K562 (cell line): ENCODE measurements around the gene ETV2. TPM values are rescaled to one million over a fixed set of nuclear protein-coding genes. Genes with fewer than 3 reads are reported as not detected.

Source experiments
- CAMTA2 ChIP-seq: fragments of 250-450 bp; sonication (Bioruptor Pico); conservative IDR thresholded peaks from 2 replicates; pipeline ENCODE4 v1.5.1; 2022
- EGR1 ChIP-seq: fragments of 450-650 bp; conservative IDR thresholded peaks from 2 replicates; pipeline ENCODE4 v1.6.1; 2017; ENCODE audit warnings: mild to moderate bottlenecking
- MYBL2 ChIP-seq, 2 experiments: fragments of 450-650 bp in 1 of 2; sonication (generic) in 1 of 2; formaldehyde crosslinking in 1 of 2; IDR thresholded peaks; 2 replicates each; pipeline versions ENCODE4 v1.6.1 to v1.8.1; 2017 to 2022; ENCODE audit warnings: borderline replicate concordance in 1 of 2, inconsistent platforms in 1 of 2, low read depth in 1 of 2, mild to moderate bottlenecking in 1 of 2, missing genetic modification reagents in 1 of 2, moderate library complexity in 1 of 2
- SRSF9 ChIP-seq: fragments of 200-400 bp; formaldehyde crosslinking; IDR thresholded peaks from 2 replicates; pipeline ENCODE4 v1.6.1; 2017; ENCODE audit warnings: low read depth, low read length, borderline replicate concordance
- ZNF324 ChIP-seq: fragments of 250-450 bp; sonication (Bioruptor Pico); IDR thresholded peaks from 2 replicates; pipeline ENCODE4 v1.4.0; 2020; ENCODE audit warnings: mild to moderate bottlenecking
- ZNF707 ChIP-seq: fragments of 250-450 bp; sonication (Bioruptor Pico); conservative IDR thresholded peaks from 2 replicates; pipeline ENCODE4 v1.8.0; 2022; ENCODE audit warnings: inconsistent platforms, mild to moderate bottlenecking, moderate library complexity
- polyA plus RNA-seq, 8 experiments: library from polyadenylated mRNA; depleted of rRNA in 4 of 8; stranded (reverse) in 5 of 8; unstranded in 3 of 8; fragments of >200 nt; fragmentation: Nextera tagmentation in 2 of 8; fragmentation: Illumina TruSeq in 1 of 8; extraction: Ambion mirVana in 2 of 8; extraction: Trizol in 1 of 8; gene quantifications; 2 replicates each; pipeline versions ENCODE4 v1.2.1 to v1.2.3, GENCODE V29; 2011 to 2014; ENCODE audit warnings: inconsistent platforms in 1 of 8, missing spikeins in 1 of 8
- total RNA-seq, 7 experiments: library from RNA; depleted of rRNA in 6 of 7; stranded (reverse); fragments of >200 nt in 6 of 7; fragmentation: Illumina TruSeq in 2 of 7; extraction: Trizol in 2 of 7; gene quantifications; 2 replicates each; pipeline versions ENCODE4 v1.2.1 to v1.2.3, GENCODE V29; 2011 to 2021; ENCODE audit warnings: low replicate concordance in 1 of 7
- TF ChIP-seq, protein P1 (sequence below): fragments of 200-800 bp; sonication (Bioruptor generic); IDR thresholded peaks from 2 replicates; pipeline ENCODE4 v1.6.1; 2016; ENCODE audit warnings: missing genetic modification characterization, missing compliant biosample characterization
- TF ChIP-seq, protein P2 (sequence below): fragments of 450-650 bp; IDR thresholded peaks from 2 replicates; pipeline ENCODE4 v1.6.1; 2016
- TF ChIP-seq, protein P3 (sequence below): fragments of 250-450 bp; sonication (Bioruptor Pico); IDR thresholded peaks from 2 replicates; pipeline ENCODE4 v1.5.0; 2021; ENCODE audit warnings: mild to moderate bottlenecking, borderline replicate concordance
- TF ChIP-seq, protein P4 (sequence below): fragments of 250-450 bp; sonication (Bioruptor Pico); IDR thresholded peaks from 2 replicates; pipeline ENCODE4 v1.4.0; 2020; ENCODE audit warnings: mild to moderate bottlenecking
- TF ChIP-seq, protein P5 (sequence below): fragments of 250-450 bp; sonication (Bioruptor Pico); IDR thresholded peaks from 2 replicates; pipeline ENCODE4 v1.5.0; 2021

The ETV2 gene
- total and polyA plus RNA-seq, 9 of the 15 experiments (the other 6 are each of a cell fraction or from before 2014, with no cell fraction given): 0.11 to 3.7 (median 0.55) TPM

DNA sequence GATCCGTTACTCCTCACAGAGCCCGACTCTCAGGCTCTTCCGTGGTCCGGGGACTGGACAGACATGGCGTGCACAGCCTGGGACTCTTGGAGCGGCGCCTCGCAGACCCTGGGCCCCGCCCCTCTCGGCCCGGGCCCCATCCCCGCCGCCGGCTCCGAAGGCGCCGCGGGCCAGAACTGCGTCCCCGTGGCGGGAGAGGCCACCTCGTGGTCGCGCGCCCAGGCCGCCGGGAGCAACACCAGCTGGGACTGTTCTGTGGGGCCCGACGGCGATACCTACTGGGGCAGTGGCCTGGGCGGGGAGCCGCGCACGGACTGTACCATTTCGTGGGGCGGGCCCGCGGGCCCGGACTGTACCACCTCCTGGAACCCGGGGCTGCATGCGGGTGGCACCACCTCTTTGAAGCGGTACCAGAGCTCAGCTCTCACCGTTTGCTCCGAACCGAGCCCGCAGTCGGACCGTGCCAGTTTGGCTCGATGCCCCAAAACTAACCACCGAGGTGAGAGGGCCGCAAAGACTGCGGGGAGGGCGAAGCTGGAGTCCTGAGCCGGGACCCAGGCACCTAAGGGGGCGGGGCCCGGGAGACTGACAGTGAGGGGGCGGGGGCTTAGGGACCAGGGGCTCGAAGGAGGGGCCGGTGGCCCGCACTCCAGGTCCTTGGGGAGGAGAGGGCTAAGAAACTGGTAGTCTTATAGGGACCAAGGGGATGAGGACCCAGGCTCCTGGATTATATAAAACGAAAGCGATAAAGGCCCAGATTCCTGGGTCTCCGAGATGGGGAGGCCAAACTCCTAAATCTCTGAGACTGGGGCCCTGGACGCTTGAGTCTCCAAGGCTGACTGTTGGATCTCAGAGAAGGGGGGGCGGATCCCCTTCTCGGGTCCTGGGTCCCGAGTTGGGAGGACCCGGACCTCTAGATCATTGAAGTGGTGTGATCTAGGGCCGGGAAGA is 2.0 kb downstream of the ETV2 start (continued):
- TF ChIP-seq, protein P1, sequence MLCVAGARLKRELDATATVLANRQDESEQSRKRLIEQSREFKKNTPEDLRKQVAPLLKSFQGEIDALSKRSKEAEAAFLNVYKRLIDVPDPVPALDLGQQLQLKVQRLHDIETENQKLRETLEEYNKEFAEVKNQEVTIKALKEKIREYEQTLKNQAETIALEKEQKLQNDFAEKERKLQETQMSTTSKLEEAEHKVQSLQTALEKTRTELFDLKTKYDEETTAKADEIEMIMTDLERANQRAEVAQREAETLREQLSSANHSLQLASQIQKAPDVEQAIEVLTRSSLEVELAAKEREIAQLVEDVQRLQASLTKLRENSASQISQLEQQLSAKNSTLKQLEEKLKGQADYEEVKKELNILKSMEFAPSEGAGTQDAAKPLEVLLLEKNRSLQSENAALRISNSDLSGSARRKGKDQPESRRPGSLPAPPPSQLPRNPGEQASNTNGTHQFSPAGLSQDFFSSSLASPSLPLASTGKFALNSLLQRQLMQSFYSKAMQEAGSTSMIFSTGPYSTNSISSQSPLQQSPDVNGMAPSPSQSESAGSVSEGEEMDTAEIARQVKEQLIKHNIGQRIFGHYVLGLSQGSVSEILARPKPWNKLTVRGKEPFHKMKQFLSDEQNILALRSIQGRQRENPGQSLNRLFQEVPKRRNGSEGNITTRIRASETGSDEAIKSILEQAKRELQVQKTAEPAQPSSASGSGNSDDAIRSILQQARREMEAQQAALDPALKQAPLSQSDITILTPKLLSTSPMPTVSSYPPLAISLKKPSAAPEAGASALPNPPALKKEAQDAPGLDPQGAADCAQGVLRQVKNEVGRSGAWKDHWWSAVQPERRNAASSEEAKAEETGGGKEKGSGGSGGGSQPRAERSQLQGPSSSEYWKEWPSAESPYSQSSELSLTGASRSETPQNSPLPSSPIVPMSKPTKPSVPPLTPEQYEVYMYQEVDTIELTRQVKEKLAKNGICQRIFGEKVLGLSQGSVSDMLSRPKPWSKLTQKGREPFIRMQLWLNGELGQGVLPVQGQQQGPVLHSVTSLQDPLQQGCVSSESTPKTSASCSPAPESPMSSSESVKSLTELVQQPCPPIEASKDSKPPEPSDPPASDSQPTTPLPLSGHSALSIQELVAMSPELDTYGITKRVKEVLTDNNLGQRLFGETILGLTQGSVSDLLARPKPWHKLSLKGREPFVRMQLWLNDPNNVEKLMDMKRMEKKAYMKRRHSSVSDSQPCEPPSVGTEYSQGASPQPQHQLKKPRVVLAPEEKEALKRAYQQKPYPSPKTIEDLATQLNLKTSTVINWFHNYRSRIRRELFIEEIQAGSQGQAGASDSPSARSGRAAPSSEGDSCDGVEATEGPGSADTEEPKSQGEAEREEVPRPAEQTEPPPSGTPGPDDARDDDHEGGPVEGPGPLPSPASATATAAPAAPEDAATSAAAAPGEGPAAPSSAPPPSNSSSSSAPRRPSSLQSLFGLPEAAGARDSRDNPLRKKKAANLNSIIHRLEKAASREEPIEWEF: no peak
- TF ChIP-seq, protein P2, sequence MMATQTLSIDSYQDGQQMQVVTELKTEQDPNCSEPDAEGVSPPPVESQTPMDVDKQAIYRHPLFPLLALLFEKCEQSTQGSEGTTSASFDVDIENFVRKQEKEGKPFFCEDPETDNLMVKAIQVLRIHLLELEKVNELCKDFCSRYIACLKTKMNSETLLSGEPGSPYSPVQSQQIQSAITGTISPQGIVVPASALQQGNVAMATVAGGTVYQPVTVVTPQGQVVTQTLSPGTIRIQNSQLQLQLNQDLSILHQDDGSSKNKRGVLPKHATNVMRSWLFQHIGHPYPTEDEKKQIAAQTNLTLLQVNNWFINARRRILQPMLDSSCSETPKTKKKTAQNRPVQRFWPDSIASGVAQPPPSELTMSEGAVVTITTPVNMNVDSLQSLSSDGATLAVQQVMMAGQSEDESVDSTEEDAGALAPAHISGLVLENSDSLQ: peak; percentile 97
- no peak for TF ChIP-seq ZNF324
- TF ChIP-seq EGR1: peak; percentile 76
- TF ChIP-seq, protein P3, sequence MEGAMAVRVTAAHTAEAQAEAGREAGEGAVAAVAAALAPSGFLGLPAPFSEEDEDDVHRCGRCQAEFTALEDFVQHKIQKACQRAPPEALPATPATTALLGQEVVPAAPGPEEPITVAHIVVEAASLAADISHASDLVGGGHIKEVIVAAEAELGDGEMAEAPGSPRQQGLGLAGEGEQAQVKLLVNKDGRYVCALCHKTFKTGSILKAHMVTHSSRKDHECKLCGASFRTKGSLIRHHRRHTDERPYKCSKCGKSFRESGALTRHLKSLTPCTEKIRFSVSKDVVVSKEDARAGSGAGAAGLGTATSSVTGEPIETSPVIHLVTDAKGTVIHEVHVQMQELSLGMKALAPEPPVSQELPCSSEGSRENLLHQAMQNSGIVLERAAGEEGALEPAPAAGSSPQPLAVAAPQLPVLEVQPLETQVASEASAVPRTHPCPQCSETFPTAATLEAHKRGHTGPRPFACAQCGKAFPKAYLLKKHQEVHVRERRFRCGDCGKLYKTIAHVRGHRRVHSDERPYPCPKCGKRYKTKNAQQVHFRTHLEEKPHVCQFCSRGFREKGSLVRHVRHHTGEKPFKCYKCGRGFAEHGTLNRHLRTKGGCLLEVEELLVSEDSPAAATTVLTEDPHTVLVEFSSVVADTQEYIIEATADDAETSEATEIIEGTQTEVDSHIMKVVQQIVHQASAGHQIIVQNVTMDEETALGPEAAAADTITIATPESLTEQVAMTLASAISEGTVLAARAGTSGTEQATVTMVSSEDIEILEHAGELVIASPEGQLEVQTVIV (CRISPR knock-in tag): no peak
- TF ChIP-seq, protein P4, sequence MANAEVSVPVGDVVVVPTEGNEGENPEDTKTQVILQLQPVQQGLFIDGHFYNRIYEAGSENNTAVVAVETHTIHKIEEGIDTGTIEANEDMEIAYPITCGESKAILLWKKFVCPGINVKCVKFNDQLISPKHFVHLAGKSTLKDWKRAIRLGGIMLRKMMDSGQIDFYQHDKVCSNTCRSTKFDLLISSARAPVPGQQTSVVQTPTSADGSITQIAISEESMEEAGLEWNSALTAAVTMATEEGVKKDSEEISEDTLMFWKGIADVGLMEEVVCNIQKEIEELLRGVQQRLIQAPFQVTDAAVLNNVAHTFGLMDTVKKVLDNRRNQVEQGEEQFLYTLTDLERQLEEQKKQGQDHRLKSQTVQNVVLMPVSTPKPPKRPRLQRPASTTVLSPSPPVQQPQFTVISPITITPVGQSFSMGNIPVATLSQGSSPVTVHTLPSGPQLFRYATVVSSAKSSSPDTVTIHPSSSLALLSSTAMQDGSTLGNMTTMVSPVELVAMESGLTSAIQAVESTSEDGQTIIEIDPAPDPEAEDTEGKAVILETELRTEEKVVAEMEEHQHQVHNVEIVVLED: peak; percentile 49; the same call in 1 of the 2 replicates
- no peak for TF ChIP-seq MYBL2 (IDR thresholded peaks at IDR 0.05; ENCODE audit: low read depth)
- TF ChIP-seq MYBL2 (CRISPR knock-in tag; IDR thresholded peaks at IDR 0.05; ENCODE audit: borderline replicate concordance): no peak
- TF ChIP-seq SRSF9: no peak
- no peak for TF ChIP-seq CAMTA2
- TF ChIP-seq, protein P5, sequence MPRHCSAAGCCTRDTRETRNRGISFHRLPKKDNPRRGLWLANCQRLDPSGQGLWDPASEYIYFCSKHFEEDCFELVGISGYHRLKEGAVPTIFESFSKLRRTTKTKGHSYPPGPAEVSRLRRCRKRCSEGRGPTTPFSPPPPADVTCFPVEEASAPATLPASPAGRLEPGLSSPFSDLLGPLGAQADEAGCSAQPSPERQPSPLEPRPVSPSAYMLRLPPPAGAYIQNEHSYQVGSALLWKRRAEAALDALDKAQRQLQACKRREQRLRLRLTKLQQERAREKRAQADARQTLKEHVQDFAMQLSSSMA (CRISPR knock-in tag): no peak
- TF ChIP-seq ZNF707: no peak
